GM21723 (cell line): Measurements from ENCODE around the gene PAX5.

Experiments used
- ATAC-seq: cut with Tn5 transposase; IDR thresholded peaks from one replicate; pipeline ENCODE4 v1.9.1; 2021; ENCODE audit warnings: mild to moderate bottlenecking, moderate library complexity; ENCODE audit not compliant: unreplicated experiment

Gene PAX5

DNA sequence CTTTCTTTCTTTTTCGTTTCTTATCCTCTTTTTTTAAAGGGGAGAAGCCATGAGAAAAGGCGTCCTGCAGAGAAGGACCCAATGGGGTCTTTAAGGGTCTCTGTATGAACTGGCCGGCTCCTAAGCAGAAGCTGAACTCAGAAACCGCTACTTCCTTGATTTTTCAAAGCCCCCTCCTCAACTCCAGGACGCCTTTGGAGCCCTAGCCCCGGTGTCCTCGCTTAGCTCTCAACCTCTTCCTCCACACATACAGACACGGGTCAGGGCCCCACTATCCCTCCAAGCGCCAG is 8.3 kb downstream of the PAX5 start:
- ATAC-seq = no peak

DNA sequence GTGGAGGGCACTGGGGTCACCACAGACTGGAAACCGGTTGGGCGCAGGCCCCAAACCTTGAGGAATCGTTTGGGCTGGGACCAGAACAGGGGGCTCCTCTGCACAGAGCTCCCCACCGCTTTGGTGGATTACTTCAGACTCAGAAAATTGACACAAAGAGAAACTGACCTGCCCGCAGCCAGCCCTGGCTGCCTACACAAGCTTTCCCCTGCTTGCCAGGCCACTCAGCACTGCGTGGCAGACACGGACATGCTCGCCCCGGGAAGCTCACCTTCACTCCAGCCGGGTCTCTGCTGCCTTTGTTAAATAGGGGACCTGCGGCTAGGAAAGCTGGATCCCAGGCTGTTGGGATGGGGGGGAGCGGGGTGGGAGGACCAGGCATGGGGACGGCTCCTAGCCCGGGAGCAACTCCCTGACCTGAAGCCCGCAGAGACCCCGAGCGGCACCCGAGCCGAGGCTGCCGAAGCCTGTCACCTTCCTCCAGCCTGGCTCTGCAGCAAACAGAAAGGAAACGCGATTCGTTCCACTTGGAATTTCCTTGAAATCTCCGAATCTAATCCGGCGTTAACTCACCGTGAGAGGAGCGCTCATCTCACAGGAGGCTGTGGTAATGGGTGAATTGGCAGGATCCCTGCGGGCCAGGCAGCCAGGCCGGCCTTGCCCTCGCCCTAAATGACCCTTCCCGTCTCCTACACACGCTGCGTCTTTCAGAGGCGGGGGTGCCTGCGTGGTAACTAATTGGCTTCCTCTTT is 8.8 kb downstream of the PAX5 start:
- no peak for ATAC-seq

GRCh38 chr9:37017546-37017945 is 16.5 kb downstream of the PAX5 start:
- no peak for ATAC-seq

- ATAC-seq = no peak
These were observed 22.5 kb downstream of the PAX5 start for GRCh38 chr9:37011530-37011929.

DNA sequence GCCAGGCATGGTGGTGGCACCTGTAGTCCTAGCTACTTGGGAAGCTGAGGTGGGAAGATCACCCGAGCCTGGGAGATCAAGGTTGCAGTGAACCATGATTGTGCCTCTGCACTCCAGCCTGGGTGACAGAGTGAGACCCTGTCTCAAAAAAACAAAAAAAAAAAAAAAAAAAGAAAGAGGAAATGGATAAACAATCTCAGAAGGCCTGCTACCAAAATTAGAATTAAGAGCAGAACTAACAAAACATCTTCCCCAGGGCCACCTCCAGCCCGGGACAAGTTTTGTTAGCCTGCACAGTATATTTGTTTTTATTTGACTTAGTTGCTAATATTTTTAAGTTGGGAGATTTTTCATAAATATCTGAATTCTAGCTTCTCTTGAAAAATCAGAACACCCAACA is 23.1 kb downstream of the PAX5 start:
- no peak for ATAC-seq

- peak; percentile 51 for ATAC-seq
These were observed 23.9 kb downstream of the PAX5 start for GRCh38 chr9:37010180-37010579.

DNA sequence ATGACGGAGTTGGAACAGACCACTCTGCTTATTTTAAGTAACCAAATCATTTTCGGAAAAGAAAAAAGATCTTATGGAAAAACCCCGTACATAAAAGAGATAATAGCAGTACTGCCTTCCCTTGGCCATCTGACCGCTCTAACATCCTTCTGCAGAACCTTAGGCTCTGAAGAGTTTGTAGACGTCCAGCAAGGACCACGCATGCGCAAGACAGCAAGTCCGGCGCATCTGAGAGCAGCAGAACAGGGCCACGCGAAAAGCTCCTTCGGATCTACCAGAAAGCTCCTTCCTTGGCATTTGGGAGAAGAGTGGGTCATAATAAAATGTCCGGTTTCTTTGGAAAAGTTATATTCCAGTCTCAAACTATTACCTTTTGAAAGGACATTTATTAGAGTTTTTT is 26.8 kb downstream of the PAX5 start:
- ATAC-seq = no peak

GRCh38 chr9:37005517-37006140 is 28.4 kb downstream of the PAX5 start:
- ATAC-seq = no peak

GRCh38 chr9:37004424-37004935 is 29.6 kb downstream of the PAX5 start:
- peak; percentile 30 for ATAC-seq

GRCh38 chr9:37002413-37003217 is 31.5 kb downstream of the PAX5 start:
- no peak for ATAC-seq

DNA sequence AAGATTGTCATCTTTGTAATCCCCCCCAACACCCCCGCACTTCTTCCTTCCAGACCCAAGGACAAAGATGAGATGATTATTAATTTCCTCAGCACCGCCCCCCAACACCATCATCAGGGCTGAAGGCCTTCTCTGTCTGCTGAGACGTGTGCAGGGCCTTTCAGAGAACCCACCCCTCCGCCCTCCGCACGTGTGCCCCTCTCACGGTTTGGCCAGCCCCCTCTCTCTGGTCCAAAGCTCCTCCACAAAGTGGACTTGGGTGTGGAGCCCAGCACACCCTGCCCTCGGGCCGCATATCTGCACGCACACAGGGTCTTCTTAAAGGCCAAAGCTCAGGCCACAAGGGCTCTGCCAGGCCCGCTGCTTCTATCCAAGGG is 32.0 kb downstream of the PAX5 start:
- ATAC-seq = no peak

DNA sequence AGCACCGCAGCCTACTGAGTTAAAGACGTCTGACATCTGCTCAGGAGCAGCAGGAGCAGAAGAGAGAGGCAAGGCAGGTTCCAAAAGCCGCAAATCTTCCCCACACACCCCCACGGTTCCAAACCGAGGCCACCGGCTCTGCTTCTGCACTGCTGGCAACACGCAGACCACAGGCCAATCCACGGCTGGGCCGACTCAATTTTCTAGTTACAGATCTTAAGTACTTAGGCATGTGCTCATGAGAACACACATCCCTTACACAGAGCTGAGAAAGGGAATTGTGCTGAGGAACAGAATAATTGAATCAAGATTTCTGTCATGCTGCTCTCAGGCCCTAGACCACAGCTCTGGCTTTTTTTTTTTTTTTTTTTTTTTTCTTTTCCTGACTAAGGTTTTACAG is 32.6 kb downstream of the PAX5 start:
- ATAC-seq = no peak

GRCh38 chr9:36999728-37000333 is 34.2 kb downstream of the PAX5 start:
- no peak for ATAC-seq

DNA sequence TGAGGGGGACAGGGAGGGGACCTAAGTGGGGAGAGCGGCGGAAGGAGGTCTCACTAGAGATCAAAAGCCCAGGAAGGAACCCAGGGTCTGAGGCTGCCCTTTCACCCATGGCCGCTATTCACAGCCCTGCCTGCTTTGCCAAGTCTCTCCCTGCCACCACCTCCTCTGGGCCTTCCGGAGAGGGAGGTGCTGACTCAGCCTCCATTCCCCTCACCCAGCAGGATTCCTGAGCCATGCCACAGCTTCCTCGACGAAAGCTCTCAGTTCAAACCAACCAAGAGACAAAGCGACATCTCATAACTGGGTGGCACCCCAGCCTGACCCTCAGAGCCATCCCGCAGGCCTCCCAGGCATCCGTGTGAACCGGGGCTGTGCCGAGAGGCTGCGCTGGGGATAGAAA is 36.7 kb downstream of the PAX5 start:
- no peak for ATAC-seq

DNA sequence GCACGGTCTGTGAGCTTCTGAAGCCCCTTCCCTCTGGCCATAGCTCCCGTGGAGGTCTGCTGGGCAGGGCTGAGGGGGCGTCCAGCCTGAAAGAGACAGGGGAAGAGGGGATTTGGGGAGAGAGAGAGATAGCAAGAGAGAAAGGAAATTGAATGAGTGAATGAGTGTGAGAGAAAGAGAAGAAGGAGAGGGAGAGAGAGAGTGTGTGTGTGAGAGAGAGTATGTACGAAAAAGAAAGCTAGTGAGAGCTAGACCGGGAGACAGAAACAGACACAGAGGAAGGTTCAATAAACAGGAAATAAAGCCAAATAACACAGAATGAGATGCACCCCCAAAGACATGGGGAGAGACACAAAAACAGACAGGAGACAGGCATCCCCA is 37.4 kb downstream of the PAX5 start:
- no peak for ATAC-seq

- ATAC-seq = no peak
These were observed 38.0 kb downstream of the PAX5 start for GRCh38 chr9:36995927-36996705.

- peak; percentile 56 for ATAC-seq
These were observed 39.9 kb downstream of the PAX5 start for GRCh38 chr9:36993933-36994764.

GRCh38 chr9:36992501-36993316 is 41.4 kb downstream of the PAX5 start:
- no peak for ATAC-seq

GRCh38 chr9:36991516-36992134 is 42.4 kb downstream of the PAX5 start:
- ATAC-seq = no peak
